Esophagus squamous epithelium (tissue), 4 donors: ENCODE measurements around the gene IL34.

Source experiments
- CTCF ChIP-seq, 6 experiments: fragments of 450-650 bp in 4 of 6; fragments of 200-600 bp in 2 of 6; sonication (generic) in 2 of 6; IDR thresholded peaks; one replicate each; pipeline ENCODE4 v1.5.1; 2016 to 2019; ENCODE audit warnings: antibody characterized with exemption in 6 of 6, mild to moderate bottlenecking in 4 of 6, moderate library complexity in 4 of 6
- POLR2A ChIP-seq, 4 donors: fragments of 450-650 bp; IDR thresholded peaks; one replicate each; pipeline ENCODE4 v1.6.1; 2017; ENCODE audit warnings: antibody characterized with exemption in 4 of 4, mild to moderate bottlenecking in 4 of 4, moderate library complexity in 3 of 4

- TF ChIP-seq CTCF (IDR thresholded peaks at IDR 0.05) (no peak), POLR2A (IDR thresholded peaks at IDR 0.05) (no peak)
Observed at GRCh38 chr16:70642633-70643032, 3.7 kb upstream of the IL34 start.
